Mammary epithelial cell (primary cell): ENCODE measurements around the gene RPP30.

ENCODE experiments used
- CTCF ChIP-seq, 2 donors: IDR thresholded peaks in 1 of 2; conservative IDR thresholded peaks in 1 of 2; 2 replicates each; pipeline ENCODE4 v1.5.1; 2011 to 2012; ENCODE audit warnings: inconsistent platforms in 2 of 2, low read length in 2 of 2, mild to moderate bottlenecking in 2 of 2, control low read depth in 1 of 2, low read depth in 1 of 2; ENCODE audit not compliant: insufficient read depth in 1 of 2; ENCODE audit errors: extremely low read depth in 1 of 2
- EZH2 ChIP-seq: IDR thresholded peaks from 2 replicates; pipeline ENCODE4 v1.6.1; 2012; ENCODE audit warnings: low read length, inconsistent platforms, borderline replicate concordance

- TF ChIP-seq CTCF (conservative IDR thresholded peaks at IDR 0.05 in 1 of 2, IDR thresholded peaks at IDR 0.05 in 1 of 2; ENCODE audit: extremely low read depth in 1 of 2, insufficient read depth in 1 of 2, low read depth in 1 of 2, low read length in 2 of 2) (no peak), EZH2 (no peak)
Measured at GRCh38 chr10:90849956-90850749, 21.6 kb upstream of the RPP30 start.
